Mesenteric fat pad (tissue), 1 donor: ENCODE data around the gene LDLRAD3. TPM values are rescaled to one million over a fixed set of nuclear protein-coding genes. Genes with fewer than 3 reads are reported as not detected.

ENCODE experiments used
- DNase-seq: peaks from one replicate; pipeline ENCODE4 v3.0.0-alpha.2; 2020; ENCODE audit warnings: low spot score
- total RNA-seq: library from RNA; stranded (reverse); fragmentation: NEBNext Ultra II Directional; extraction: Animal tissue kit (Norgen Biotek cat#: 25700); gene quantifications from one replicate; pipeline ENCODE4 v1.2.1, GENCODE V29; 2021
- donor health status: DM: yes; HTN: yes; CAD: no.

Gene LDLRAD3
- total RNA-seq, 1 donor from 2014 or later, result 69.2 TPM

DNA sequence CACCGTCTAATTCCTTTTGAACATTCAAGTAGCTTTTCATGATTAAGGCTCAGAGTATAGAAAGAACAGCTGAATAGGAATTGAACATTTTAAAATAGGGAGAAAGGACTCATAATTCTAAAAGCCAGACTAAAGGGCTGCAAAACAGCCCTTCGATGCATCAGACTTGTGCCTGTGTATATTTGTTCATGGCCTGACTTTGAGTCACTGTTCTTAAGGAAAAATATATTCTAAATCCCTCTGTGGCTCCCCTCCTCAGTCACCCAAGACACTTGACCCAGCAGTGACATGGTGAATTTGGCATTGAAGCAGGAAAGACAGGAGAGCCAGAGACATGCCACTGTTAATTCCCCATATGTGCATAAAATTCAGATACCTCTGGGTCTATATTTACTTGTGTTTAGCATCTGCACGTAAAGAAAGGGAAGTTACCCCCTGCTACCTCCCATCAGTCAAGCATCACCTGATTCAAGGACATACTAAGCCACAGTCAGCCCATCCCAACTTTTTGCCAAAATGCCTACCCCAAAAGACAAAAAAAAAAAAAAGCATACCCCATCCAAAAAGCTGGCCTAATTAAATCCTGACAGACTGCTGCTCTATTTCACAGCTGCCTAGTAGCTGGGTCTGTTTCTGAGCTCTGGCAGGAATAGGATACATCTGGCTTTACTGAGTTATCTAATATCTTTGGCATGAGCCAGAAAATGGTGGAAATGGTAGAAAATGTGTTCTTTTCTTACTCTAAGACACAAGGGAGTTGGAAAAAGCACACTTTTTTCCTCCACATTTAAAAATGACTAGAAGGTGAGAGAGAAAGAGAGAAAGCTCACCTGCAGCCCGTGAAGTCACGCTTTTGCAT lies 251.9 kb downstream of the LDLRAD3 start:
- DNase-seq, result no peak

GRCh38 chr11:36196411-36196998 lies 252.6 kb downstream of the LDLRAD3 start:
- DNase-seq, result no peak

- DNase-seq, result no peak
Measured at GRCh38 chr11:36201411-36201810, 257.5 kb downstream of the LDLRAD3 start.

- DNase-seq, result no peak
Measured at GRCh38 chr11:36205536-36205935, 261.7 kb downstream of the LDLRAD3 start.

- DNase-seq, result no peak
Measured at GRCh38 chr11:36210529-36210928, 266.7 kb downstream of the LDLRAD3 start.

GRCh38 chr11:36211761-36212430 lies 268.0 kb downstream of the LDLRAD3 start:
- no peak for DNase-seq

- DNase-seq, result no peak
Measured at GRCh38 chr11:36212564-36213392, 268.9 kb downstream of the LDLRAD3 start.

DNA sequence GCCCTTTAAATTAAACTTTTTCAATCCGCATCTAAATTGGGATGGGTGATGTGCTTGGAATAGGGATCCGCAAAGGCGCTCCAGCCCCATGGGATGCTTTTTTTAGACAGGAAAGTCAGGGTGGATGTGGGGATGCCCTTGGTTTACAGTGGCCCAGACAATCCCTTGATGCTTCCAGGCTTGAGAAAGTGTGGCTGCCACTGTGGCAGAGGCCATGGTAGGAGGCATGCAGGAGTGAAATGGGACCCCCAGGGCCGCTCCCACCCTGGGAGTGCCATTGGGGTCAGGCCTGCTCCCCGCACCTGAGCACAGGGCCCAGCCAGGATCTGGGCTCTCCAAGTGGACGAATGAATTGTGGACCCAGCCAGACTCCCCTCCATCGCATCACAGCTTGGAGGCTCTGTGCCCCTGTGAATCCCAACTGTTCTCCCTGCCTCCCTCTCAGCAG lies 269.6 kb downstream of the LDLRAD3 start:
- peak; percentile 53 for DNase-seq

DNA sequence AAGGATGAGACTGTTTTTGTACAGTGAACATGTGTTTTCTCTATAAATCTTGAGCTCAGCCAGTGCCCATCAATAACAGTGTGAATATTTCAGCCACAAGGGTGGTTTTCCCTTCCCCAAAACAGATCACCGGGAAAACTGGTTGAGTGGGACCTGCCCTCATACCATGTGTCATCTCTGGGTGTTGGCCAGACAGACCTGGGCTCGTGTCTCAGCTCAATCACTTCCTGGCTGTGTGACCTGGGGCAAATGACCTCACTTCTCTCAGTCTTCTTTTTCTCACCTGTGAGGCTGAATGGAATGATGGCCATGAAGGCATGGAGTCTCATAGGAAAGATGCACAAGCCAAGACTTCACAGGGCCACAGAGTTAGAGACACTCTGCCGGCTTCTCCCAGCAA lies 270.6 kb downstream of the LDLRAD3 start:
- no peak for DNase-seq

GRCh38 chr11:36214976-36215692 lies 271.3 kb downstream of the LDLRAD3 start:
- DNase-seq, result no peak

DNA sequence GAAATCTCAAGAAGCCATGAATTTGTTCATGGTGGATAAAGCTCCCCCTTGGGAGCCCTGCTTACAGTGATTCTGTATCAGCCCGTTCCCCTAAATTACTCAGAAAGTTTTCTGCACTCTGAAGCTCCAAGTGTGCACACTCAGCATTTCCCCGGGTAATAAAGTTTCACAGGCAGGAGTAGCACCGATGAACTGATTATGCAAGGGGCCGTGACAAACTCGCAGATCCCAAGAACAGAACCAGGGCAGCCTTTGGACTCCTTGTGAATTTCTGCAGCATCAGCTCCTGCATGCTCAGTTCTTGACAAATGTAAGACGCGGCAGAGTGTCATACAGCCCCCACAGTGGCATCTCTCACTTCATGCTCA lies 271.8 kb downstream of the LDLRAD3 start:
- no peak for DNase-seq

DNA sequence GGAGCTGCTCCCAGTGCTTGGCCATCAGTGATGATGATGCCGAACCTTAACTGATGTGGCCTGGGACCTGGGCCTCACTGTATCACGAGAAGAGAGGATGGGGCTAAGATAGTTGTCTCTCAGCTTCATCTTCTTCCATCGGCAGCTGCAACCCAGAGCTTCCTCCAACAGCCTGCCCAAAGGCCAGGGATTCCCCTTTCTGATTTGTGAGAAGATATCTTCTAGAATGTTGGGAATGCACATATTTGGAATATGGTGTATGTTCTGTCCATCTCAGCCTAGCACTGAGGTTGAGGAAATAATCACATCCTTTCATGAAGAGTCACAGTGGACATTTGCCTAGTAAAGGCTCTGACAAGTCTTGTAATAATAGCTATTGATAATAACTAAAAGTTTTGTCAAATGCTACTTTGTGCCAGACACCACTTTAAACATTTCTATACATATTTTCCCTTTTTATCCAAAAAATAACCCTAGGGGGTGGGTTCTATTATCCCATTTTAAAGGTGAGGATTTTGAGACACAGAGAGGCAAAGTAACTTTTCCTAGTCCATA lies 272.3 kb downstream of the LDLRAD3 start:
- no peak for DNase-seq

DNA sequence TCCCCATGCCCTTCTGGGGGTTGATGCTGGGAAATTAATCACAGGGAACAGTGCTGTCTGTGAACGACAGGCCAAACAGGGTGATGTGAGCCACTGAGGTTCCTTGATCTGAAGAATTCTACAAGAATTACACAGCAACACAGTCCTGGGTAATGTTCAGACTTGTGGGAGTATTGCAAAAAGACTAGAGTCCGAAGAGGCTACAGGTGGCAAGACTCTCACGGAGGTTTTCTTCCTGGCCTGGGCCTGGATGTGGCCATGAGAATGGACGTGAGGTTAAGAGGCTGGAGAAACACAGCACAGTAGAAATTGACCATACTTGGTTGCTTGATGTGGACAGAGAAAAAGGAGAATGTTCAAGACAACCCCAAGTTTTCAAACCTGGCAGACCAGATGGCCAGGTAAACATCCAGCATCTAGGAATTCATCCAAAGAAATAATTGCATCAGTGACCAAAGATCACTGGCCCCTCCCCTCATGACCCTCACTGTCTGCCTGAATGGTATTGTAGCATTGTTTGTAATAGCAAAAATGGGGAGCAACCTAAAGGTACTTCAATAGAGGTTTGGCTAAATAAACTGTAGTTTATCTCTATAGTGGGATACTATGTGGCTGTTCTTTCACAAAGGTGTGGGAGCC lies 274.5 kb downstream of the LDLRAD3 start:
- no peak for DNase-seq

DNA sequence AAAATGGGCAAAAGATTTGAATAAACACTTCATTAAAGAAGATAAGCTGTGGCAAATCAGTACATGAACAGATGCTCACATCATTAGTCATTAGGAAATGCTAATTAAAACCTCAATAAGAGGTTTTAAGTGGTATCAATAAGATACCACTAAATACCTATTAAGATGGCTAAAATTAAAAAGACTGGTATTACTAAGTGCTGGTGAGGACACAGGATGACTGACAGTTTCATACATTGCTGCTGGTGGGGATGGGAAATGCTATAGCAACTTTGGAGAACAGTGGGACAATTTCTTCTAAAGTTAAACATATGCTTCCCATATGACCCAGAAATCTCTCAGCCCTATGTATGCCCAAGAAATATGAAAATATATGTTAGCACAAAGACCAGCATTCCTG lies 276.1 kb downstream of the LDLRAD3 start:
- no peak for DNase-seq

- no peak for DNase-seq
Measured at GRCh38 chr11:36222831-36223635, 279.2 kb downstream of the LDLRAD3 start.

DNA sequence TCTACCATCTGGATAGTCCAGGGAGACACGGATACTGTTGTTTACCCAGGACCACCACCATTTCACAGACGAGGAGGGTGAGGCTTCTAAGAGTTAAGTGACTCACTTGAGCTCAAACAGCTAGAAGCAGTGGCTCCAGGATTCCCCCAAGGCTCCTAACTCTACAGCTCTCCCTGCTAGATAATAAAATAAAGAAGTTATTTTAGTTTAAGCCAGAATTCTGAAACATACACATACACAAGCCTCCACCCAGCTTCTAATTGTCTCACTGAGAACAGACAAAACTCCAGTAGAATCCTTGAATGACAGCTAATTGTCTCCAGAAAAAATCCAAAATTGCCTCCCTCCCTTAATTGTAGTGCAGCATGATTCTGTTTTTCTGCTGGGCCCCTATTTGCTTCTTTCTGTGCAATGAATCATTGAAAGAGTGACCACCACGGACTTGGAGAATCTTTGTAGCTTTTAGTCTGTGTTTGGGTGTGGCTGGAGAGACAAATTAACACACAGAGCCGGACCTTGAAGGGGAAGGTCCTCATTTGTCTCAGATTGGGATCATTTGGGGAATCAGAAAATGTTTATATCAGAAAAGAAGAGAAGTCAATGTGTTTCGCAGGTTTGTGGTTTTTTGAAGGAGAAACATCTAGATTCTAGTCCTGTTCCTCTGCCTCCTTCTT lies 280.5 kb downstream of the LDLRAD3 start:
- DNase-seq, result no peak

DNA sequence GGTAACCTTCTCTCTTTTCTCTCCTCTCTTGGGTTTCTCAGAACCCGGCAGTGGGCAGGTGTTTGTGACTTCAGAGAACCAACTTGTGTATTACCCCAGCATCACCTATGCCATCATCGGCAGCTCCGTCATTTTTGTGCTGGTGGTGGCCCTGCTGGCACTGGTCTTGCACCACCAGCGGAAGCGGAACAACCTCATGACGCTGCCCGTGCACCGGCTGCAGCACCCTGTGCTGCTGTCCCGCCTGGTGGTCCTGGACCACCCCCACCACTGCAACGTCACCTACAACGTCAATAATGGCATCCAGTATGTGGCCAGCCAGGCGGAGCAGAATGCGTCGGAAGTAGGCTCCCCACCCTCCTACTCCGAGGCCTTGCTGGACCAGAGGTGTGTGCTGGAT lies 283.2 kb downstream of the LDLRAD3 start:
- DNase-seq, result no peak

DNA sequence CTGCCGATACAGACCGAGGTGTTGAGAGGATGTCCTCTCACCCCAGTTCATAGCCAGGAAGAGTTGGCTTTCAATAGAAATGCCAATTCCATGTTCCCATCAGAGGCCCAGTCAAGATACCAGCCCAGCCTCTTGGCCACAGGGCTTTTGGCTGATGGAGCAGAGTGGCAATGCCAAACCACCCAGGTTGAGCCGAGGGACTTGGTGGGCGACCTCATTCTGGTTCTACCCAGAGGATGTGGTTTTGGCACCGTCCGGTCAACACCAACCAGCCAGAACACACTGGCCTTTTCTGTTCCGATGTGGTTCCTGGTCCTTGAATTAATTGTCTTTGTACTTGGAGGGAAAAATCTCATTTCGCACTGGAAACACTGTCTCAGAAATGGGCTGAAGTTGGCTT lies 284.8 kb downstream of the LDLRAD3 start:
- no peak for DNase-seq
